ENCODE measurements around the gene AMPH. TPM values are rescaled to one million over a fixed set of nuclear protein-coding genes. Genes with fewer than 3 reads are reported as not detected.

The AMPH gene
- total and polyA plus RNA-seq, 2 of the 4 experiments (the other 2 are of a cell fraction) = 3.9 to 4.8 TPM

DNA sequence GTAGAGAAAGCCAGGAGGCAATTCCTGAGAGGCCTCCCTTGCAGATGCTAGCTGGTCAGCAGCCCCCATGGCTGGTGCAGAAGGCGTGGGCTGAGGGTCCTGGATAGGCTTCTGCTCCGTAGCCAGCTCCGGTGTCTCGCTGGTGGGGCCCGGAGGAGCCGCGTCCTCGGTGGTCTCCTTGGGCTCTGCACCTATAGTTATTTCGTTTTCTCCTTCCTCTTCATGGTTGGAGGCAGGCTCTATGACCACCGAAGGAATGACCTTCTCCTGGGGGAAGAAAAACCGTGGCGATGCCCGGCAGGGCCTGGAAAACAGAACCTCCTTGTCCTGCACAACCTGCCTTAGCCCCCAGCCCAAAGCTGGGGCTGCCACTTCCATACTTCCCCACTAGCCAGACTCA lies 239.4 kb downstream of the AMPH start:
- Histone ChIP-seq H3K4me1 (ENCODE audit: control insufficient read depth, insufficient read depth, low read length) (no peaks in the 10 kb centered on the region), H4K20me1 (ENCODE audit: insufficient read depth, low read length) (no peaks in the 10 kb centered on the region), H3K9ac (ENCODE audit: low read depth, low read length) (no peak overlapping the region), H3K4me3 (ENCODE audit: insufficient read depth, low read depth, low read length) (no peak overlapping the region), H3K36me3 (ENCODE audit: control insufficient read depth, insufficient read depth, low read length) (no peaks in the 10 kb centered on the region), H3K4me2 (ENCODE audit: low read depth, low read length) (no peak overlapping the region), H3K23ac (ENCODE audit: low read depth, low read length) (no peak overlapping the region), H3K27ac (ENCODE audit: insufficient read depth, low read length) (no peak overlapping the region), H2BK120ac (ENCODE audit: low read depth, low read length) (no peak overlapping the region), H2BK5ac (ENCODE audit: low read depth, low read length, poor library complexity, severe bottlenecking) (no peak overlapping the region), H3K9me3 (ENCODE audit: control insufficient read depth, insufficient read depth, low read length) (no peaks in the 10 kb centered on the region), H3K27me3 (ENCODE audit: control insufficient read depth, insufficient read depth, low read length) (no peaks in the 10 kb centered on the region), H2AK9ac (replicated peaks; ENCODE audit: low read depth, low read length, poor library complexity) (no peak overlapping the region), H3K4ac (ENCODE audit: low read depth, low read length) (no peak overlapping the region), H3K79me1 (ENCODE audit: low read depth in 1 of 2, low read length in 2 of 2) (no peaks in the 10 kb centered on the region), H2BK20ac (ENCODE audit: low read depth, low read length) (no peak overlapping the region), H4K5ac (ENCODE audit: low read depth, low read length) (no peak overlapping the region), H4K8ac (ENCODE audit: low read depth in 2 of 2, low read length in 2 of 2) (no peak overlapping the region), H2AK5ac (ENCODE audit: low read depth, low read length) (no peak overlapping the region), H3K14ac (replicated peaks; ENCODE audit: low read depth, low read length) (no peak overlapping the region), H4K91ac (ENCODE audit: insufficient read depth, low read depth, low read length) (no peak overlapping the region), H2BK15ac (ENCODE audit: low read depth, low read length) (no peak overlapping the region), H3K9me1 (ENCODE audit: insufficient read depth, low read length) (no peaks in the 10 kb centered on the region), H3K18ac (ENCODE audit: low read depth, low read length) (no peak overlapping the region), H3K56ac (ENCODE audit: extremely low read depth, insufficient read depth, low read length) (no peak overlapping the region), H2AFZ (replicated peaks; ENCODE audit: low read length, poor library complexity) (no peak overlapping the region)
- ChIA-PET CTCF (no interaction called here), POLR2A (ENCODE audit: unreplicated experiment) (no interaction called here)
- intact Hi-C loops (cut with micrococcal nuclease) (no loop called here), dilution Hi-C loops (cut with HindIII; ENCODE audit: low sequenced_read_pairs, unreplicated experiment) (no loop called here), in situ Hi-C loops (cut with MboI; ENCODE audit: low sequenced_read_pairs) (no loop called here)
- WGBS, 2 experiments (ENCODE audit: extremely low coverage in 2 of 2, insufficient read length in 1 of 2) = no CpG with 5 or more reads among the region's 13 CpGs
- TF ChIP-seq RAD21 (IDR thresholded peaks at IDR 0.05; ENCODE audit: low read length) (no peak), SMC3 (IDR thresholded peaks at IDR 0.05; ENCODE audit: low read depth, low read length) (no peak), CHD1 (IDR thresholded peaks at IDR 0.05; ENCODE audit: low read depth, low read length) (no peak), FOS (IDR thresholded peaks at IDR 0.05; ENCODE audit: low read depth, low read length) (no peak), POLR2A (IDR thresholded peaks at IDR 0.05; ENCODE audit: low read depth, low read length) (no peak), MXI1 (IDR thresholded peaks at IDR 0.05; ENCODE audit: borderline replicate concordance, low read depth, low read length) (no peak), RCOR1 (IDR thresholded peaks at IDR 0.05; ENCODE audit: insufficient replicate concordance, low read length) (no peak), MAFK (IDR thresholded peaks at IDR 0.05; ENCODE audit: low read depth, low read length) (no peak), CEBPB (IDR thresholded peaks at IDR 0.05; ENCODE audit: low read depth, low read length) (no peak)
- TF ChIP-seq, protein P1, sequence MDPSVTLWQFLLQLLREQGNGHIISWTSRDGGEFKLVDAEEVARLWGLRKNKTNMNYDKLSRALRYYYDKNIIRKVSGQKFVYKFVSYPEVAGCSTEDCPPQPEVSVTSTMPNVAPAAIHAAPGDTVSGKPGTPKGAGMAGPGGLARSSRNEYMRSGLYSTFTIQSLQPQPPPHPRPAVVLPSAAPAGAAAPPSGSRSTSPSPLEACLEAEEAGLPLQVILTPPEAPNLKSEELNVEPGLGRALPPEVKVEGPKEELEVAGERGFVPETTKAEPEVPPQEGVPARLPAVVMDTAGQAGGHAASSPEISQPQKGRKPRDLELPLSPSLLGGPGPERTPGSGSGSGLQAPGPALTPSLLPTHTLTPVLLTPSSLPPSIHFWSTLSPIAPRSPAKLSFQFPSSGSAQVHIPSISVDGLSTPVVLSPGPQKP (IDR thresholded peaks at IDR 0.05; ENCODE audit: borderline replicate concordance, low read depth, low read length) = no peak
- TF ChIP-seq, protein P2, sequence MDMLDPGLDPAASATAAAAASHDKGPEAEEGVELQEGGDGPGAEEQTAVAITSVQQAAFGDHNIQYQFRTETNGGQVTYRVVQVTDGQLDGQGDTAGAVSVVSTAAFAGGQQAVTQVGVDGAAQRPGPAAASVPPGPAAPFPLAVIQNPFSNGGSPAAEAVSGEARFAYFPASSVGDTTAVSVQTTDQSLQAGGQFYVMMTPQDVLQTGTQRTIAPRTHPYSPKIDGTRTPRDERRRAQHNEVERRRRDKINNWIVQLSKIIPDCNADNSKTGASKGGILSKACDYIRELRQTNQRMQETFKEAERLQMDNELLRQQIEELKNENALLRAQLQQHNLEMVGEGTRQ (IDR thresholded peaks at IDR 0.05; ENCODE audit: low read depth, low read length) = no peak
- ATAC-seq (ENCODE audit: low read depth) (no peak), DNase-seq (no peak)
- BruUV-seq (replicated peaks) = no TSS peak
